ENCODE data around the gene GNAS.

The GNAS gene

DNA sequence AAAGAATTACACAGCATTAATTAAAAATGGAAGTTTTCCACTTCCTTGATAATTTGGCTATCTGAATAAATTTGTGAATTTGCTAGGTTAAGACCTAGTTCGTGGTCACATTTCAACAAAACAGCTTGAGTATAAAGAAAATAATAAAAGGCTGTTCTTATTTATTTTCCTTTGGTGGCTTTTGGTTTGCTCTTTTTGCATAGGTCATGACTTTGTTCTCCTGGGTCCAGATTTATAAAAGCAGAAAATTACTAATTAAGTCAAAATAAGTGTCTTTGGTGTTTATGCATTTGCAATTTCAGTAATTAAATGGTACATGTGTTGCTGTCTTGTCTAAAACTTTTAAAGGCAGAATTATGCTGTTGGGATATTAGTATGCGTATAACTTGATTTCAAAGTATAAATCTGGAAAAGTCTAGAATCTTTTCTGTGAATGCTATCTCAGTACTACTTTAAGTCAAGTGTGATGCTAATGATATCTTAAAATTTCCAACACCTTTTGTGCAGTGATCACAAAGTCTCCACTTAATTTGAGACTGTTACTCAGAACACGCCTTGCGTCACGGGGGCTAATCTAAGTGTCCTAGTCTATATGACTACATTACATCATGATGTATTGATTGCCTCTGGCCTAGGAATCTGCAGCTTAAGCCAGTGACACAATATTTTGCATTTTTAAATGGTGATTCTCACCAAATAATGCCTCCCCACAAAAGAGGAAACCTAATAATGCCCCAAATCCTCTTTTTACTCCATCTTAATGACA is 41.0 kb downstream of the GNAS start:
- Histone ChIP-seq H3K27ac (ENCODE audit: low read length) (peak overlapping the region; percentile 94), H3K4me3 (ENCODE audit: low read depth in 1 of 2, low read length in 2 of 2) (peak overlapping the region in 1 of 2 donors; percentile 71), H3K27me3 (ENCODE audit: low read depth, low read length) (no peaks in the 10 kb centered on the region), H3K4me1 (ENCODE audit: control insufficient read depth in 1 of 2, insufficient read depth in 2 of 2, low read length in 2 of 2) (peaks cover 18 to 58% of the 10 kb centered on the region in 2 donors), H3K36me3 (ENCODE audit: control insufficient read depth in 1 of 2, insufficient read depth in 2 of 2, low read length in 2 of 2) (no peaks in the 10 kb centered on the region), H3K9me3 (ENCODE audit: control insufficient read depth in 1 of 2, low read length in 2 of 2) (no peaks in the 10 kb centered on the region)

DNA sequence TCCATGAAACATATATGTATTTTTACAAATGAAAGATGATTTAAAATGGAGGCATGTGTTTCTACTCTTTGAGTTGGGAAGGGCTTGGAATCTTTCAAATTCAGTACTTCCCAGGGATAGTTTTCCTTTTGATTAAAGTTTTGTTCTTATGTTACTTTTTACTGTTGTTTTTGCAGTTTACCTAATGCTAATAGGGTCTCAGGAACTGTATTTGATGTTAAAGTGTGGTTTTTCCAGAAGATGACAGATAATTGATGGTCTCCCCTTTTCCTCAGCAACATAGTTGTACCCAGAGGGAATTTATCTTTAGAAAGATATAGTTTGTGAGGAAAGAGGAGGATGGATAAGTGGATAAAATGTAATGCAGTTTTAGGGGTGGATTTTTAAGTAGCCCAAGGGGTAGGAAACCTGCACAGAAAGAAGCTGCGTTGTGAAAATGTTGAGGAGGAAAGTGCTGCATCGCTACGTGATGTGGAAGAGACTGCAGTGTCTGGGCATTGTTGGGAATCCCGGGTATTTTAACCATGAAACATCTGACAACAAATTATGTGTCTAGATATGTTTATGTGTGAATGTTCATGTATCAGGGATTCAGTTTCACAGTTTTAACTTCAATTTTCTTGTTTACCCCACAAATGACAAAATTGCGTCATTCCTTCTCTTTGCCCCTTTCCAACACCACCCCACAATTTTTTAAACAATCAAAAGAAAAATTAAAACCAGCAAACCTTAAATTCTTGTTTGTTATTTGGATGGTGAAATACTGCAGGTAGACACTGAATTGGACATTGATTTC is 42.3 kb downstream of the GNAS start:
- Histone ChIP-seq H3K27me3 (ENCODE audit: low read depth, low read length) (no peaks in the 10 kb centered on the region), H3K9me3 (ENCODE audit: control insufficient read depth in 1 of 2, low read length in 2 of 2) (no peaks in the 10 kb centered on the region), H3K4me3 (ENCODE audit: low read depth in 1 of 2, low read length in 2 of 2) (peak overlapping the region; percentile 11 to 71), H3K36me3 (ENCODE audit: control insufficient read depth in 1 of 2, insufficient read depth in 2 of 2, low read length in 2 of 2) (peaks cover 5 to 11% of the 10 kb centered on the region in 2 donors), H3K4me1 (ENCODE audit: control insufficient read depth in 1 of 2, insufficient read depth in 2 of 2, low read length in 2 of 2) (peaks cover 18 to 70% of the 10 kb centered on the region in 2 donors), H3K27ac (ENCODE audit: low read length) (peak overlapping the region; percentile 94)

DNA sequence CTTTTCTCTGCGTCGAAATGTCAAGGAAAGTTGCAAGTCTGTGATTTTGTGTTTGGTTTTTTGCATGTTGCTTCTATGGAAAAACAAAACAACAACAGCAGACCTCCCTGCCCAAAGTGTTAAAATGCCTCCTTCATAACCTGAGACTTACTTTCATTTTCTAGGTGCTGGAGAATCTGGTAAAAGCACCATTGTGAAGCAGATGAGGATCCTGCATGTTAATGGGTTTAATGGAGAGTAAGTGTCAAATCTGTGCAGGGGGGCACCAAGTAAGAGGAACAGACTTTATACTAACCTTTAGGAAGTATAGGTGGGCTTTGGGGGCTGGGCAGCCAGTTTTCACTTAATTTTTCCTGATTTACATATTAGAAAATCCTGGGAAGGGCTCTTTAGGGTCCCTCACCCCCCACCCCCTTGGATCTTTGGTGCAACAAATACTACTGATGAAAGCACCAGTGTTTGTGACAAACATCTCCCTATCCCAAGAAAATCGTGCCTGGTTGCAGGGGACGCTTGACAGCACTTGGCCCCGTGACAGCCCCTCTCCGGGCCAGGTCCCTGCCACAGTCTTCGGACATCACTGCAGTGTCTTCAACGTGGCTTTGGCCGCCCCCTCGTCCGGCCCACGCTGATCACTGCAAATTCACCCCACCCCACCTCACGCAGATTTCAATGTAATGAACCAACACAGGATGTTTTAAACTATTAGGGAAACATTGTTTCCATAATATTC is 43.1 kb downstream of the GNAS start:
- Histone ChIP-seq H3K27me3 (ENCODE audit: low read depth, low read length) (no peaks in the 10 kb centered on the region), H3K36me3 (ENCODE audit: control insufficient read depth in 1 of 2, insufficient read depth in 2 of 2, low read length in 2 of 2) (peaks cover 9 to 12% of the 10 kb centered on the region in 2 donors), H3K4me3 (ENCODE audit: low read depth in 1 of 2, low read length in 2 of 2) (peak overlapping the region in 1 of 2 donors; percentile 11), H3K9me3 (ENCODE audit: control insufficient read depth in 1 of 2, low read length in 2 of 2) (no peaks in the 10 kb centered on the region), H3K4me1 (ENCODE audit: control insufficient read depth in 1 of 2, insufficient read depth in 2 of 2, low read length in 2 of 2) (peaks cover 18 to 77% of the 10 kb centered on the region in 2 donors), H3K27ac (ENCODE audit: low read length) (no peak overlapping the region)

DNA sequence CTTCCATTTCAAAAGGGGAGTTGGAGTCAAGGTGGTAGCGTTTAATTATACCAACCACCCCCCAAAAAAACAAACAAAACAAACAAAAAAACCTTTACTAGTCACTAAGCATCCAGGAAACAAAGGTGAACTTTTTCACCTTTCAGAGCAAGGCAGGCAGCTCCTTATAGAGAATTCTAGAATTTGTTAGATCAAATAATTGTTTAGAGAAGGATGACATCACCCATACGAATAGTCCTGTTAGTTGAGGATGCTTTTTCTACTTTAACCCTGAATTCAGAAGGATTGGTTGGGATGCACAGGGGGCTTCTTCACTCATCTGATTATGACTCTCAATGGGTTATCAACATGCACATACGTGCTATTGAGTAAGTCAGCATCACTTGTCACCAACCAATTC is 44.3 kb downstream of the GNAS start:
- Histone ChIP-seq H3K27me3 (ENCODE audit: low read depth, low read length) (no peaks in the 10 kb centered on the region), H3K4me1 (ENCODE audit: control insufficient read depth in 1 of 2, insufficient read depth in 2 of 2, low read length in 2 of 2) (peaks cover 18 to 78% of the 10 kb centered on the region in 2 donors), H3K9me3 (ENCODE audit: control insufficient read depth in 1 of 2, low read length in 2 of 2) (no peaks in the 10 kb centered on the region), H3K36me3 (ENCODE audit: control insufficient read depth in 1 of 2, insufficient read depth in 2 of 2, low read length in 2 of 2) (peaks cover 9 to 12% of the 10 kb centered on the region in 2 donors), H3K27ac (ENCODE audit: low read length) (no peak overlapping the region), H3K4me3 (ENCODE audit: low read depth in 1 of 2, low read length in 2 of 2) (no peak overlapping the region)

DNA sequence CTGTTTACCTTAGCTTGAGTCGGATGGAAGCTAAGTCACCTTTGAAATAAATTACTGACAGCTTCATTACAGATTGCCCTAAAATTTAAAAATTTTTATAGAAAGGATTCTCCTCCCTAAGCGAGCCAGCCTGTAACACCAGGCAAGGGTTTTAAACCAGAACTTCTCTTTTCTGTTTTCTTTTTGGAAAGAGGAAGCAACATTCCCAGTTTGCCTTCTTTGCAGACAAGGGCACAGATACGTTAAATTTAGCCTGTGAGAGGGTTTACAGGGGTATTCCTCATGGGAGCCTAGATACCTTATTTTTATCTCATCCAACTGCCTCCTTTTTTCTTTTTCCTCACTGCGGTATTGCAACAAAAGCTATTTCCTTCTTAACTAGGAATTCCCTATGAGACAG is 45.0 kb downstream of the GNAS start:
- H3K4me3 ChIP-seq (ENCODE audit: low read depth in 1 of 2, low read length in 2 of 2), result no peak overlapping the region
- peaks cover 9 to 12% of the 10 kb centered on the region in 2 donors for H3K36me3 ChIP-seq (ENCODE audit: control insufficient read depth in 1 of 2, insufficient read depth in 2 of 2, low read length in 2 of 2)
- H3K4me1 ChIP-seq (ENCODE audit: control insufficient read depth in 1 of 2, insufficient read depth in 2 of 2, low read length in 2 of 2), result peaks cover 18 to 84% of the 10 kb centered on the region in 2 donors
- H3K27me3 ChIP-seq (ENCODE audit: low read depth, low read length), result no peaks in the 10 kb centered on the region
- no peak overlapping the region for H3K27ac ChIP-seq (ENCODE audit: low read length)
- no peaks in the 10 kb centered on the region for H3K9me3 ChIP-seq (ENCODE audit: control insufficient read depth in 1 of 2, low read length in 2 of 2)

DNA sequence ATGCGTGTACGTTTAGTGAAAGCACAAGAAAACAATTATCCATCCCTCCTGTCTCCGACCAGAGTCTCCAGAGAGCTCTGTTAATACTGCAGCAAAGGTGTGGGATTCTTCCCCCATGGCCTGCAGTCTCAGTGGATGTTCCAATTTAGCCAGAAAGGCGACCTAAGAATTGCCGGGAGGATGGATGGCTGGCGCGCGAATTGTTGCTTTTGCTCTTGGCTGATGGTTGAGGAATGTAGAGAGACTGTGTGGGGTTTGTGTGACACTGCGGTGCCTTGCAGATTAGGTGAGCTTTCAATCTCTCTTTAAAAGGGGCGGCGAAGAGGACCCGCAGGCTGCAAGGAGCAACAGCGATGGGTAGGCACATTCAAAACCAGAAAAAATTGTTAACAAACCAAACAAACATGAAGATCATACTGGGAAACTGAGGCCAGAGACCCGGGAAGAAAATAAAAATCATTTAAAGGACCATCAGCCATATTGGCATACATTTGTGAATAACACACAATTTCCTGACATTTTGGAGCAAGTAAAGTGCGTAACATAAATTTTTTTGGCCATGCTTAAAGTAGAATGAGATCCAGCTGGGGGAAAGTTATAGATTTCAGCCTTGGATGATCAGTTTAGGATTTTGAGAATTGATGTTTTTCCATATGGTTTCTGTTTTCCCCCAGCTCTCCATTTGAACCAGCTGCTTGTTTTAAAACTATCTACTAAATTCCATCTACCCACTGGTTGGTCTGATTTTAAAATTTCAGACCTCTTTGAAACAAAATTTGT is 46.3 kb downstream of the GNAS start:
- Histone ChIP-seq H3K4me1 (ENCODE audit: control insufficient read depth in 1 of 2, insufficient read depth in 2 of 2, low read length in 2 of 2) (peaks cover 11 to 76% of the 10 kb centered on the region in 2 donors), H3K9me3 (ENCODE audit: control insufficient read depth in 1 of 2, low read length in 2 of 2) (no peaks in the 10 kb centered on the region), H3K27ac (ENCODE audit: low read length) (no peak overlapping the region), H3K4me3 (ENCODE audit: low read depth in 1 of 2, low read length in 2 of 2) (no peak overlapping the region), H3K36me3 (ENCODE audit: control insufficient read depth in 1 of 2, insufficient read depth in 2 of 2, low read length in 2 of 2) (peaks cover 12 to 21% of the 10 kb centered on the region in 2 donors), H3K27me3 (ENCODE audit: low read depth, low read length) (no peaks in the 10 kb centered on the region)

DNA sequence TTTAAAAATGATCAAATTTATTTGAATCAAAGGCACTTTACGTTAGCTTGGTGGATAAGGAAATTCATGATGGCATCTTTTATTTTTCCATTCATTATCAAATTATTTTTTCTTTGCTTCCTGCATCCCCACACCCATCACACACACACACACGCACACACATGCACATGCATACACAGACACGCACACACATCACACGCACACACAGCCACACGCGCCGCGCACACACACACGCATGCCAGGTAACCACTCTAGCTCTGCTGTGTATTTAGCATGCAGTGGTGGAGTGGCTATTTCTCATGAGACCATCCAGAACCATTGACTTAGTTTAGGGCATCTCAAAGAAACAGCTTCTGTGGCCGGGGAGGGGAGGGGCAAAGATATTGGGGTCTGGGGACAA is 47.0 kb downstream of the GNAS start:
- Histone ChIP-seq H3K36me3 (ENCODE audit: control insufficient read depth in 1 of 2, insufficient read depth in 2 of 2, low read length in 2 of 2) (peaks cover 15 to 24% of the 10 kb centered on the region in 2 donors), H3K9me3 (ENCODE audit: control insufficient read depth in 1 of 2, low read length in 2 of 2) (no peaks in the 10 kb centered on the region), H3K4me3 (ENCODE audit: low read depth in 1 of 2, low read length in 2 of 2) (no peak overlapping the region), H3K27me3 (ENCODE audit: low read depth, low read length) (no peaks in the 10 kb centered on the region), H3K4me1 (ENCODE audit: control insufficient read depth in 1 of 2, insufficient read depth in 2 of 2, low read length in 2 of 2) (peaks cover 4 to 72% of the 10 kb centered on the region in 2 donors), H3K27ac (ENCODE audit: low read length) (no peak overlapping the region)

DNA sequence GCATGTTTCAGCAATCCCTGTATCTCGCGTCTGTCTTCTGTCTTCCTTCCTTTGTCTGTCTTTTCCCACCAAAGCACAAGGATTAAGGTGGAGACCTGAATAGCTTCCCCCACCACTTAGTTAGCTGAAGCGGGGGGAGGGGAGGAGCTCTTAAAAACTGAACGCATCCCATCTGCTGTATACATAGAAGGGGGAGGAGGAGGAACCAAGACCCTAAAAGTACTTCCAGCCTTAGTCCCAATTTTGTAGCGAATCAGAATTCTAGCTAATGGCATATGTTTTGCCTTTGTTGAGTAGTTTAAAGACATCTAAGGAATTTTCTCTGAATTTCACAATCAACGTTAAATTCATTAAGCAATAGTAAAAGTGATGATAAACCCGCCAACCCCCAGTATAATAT is 47.9 kb downstream of the GNAS start:
- Histone ChIP-seq H3K27ac (ENCODE audit: low read length) (no peak overlapping the region), H3K4me3 (ENCODE audit: low read depth in 1 of 2, low read length in 2 of 2) (no peak overlapping the region), H3K4me1 (ENCODE audit: control insufficient read depth in 1 of 2, insufficient read depth in 2 of 2, low read length in 2 of 2) (peaks cover 0 to 64% of the 10 kb centered on the region in 2 donors), H3K9me3 (ENCODE audit: control insufficient read depth in 1 of 2, low read length in 2 of 2) (no peaks in the 10 kb centered on the region), H3K36me3 (ENCODE audit: control insufficient read depth in 1 of 2, insufficient read depth in 2 of 2, low read length in 2 of 2) (peaks cover 20 to 32% of the 10 kb centered on the region in 2 donors), H3K27me3 (ENCODE audit: low read depth, low read length) (no peaks in the 10 kb centered on the region)

DNA sequence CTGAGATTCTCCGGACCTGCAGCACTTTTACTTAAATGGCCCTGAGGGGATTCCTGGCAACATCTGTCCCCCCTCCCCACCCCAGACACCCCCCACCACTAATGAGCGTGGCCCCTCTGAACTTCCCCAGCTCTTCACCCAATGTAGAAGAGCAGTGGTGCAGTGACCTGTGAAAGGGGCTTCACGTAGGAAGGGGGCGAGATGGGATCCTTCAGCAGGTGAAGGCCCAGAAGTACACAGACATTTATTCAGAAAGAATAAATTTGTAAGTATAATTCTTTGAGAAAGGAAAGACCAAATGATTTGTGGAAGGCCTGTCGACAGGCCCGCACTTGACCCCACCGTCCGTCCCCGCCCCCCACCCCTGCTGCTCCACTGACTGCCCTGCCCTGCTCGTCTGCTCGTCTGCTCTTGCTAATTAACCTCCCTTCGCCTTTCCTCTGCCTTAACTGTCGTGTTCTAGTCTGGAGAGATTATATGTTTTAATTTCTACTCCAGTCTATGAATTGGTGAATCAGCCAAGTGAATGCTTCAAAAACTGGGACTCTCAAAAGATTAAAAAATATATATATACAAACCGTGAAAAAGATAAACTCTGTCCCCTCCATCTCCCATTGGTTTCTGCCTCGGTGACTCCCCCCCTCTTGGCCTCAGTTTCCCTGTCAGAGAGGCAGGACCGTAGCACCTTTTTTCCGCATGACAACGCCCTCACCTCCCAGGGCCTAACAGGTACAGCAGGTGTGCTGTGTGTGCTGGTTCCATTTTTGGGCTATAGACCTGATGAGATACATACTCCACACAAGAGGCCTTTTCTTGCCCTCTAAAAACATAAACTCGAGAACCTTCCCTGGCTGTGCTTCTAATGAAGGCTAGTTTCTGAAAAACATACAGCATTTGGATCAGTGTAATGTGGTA is 49.2 kb downstream of the GNAS start:
- Histone ChIP-seq H3K4me1 (ENCODE audit: control insufficient read depth in 1 of 2, insufficient read depth in 2 of 2, low read length in 2 of 2) (peaks cover under 1 to 64% of the 10 kb centered on the region in 2 donors), H3K4me3 (ENCODE audit: low read depth in 1 of 2, low read length in 2 of 2) (no peak overlapping the region), H3K9me3 (ENCODE audit: control insufficient read depth in 1 of 2, low read length in 2 of 2) (no peaks in the 10 kb centered on the region), H3K27me3 (ENCODE audit: low read depth, low read length) (no peaks in the 10 kb centered on the region), H3K36me3 (ENCODE audit: control insufficient read depth in 1 of 2, insufficient read depth in 2 of 2, low read length in 2 of 2) (peaks cover 29 to 41% of the 10 kb centered on the region in 2 donors), H3K27ac (ENCODE audit: low read length) (no peak overlapping the region)

DNA sequence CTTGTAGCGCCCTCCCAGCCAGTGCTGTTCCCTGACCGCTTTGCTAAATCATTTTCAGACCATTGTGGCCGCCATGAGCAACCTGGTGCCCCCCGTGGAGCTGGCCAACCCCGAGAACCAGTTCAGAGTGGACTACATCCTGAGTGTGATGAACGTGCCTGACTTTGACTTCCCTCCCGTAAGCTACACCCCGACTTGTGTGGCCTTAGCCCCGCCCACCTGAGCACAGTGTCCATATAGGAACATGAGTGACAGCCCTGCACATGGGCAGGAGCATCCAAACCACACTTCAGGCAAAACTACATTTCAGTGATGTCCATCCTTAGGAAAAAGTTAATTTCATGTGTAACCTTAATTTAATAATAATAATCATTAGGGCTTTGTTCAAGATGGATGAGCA is 51.1 kb downstream of the GNAS start:
- H3K9me3 ChIP-seq (ENCODE audit: control insufficient read depth in 1 of 2, low read length in 2 of 2), result no peaks in the 10 kb centered on the region
- H3K4me3 ChIP-seq (ENCODE audit: low read depth in 1 of 2, low read length in 2 of 2), result no peak overlapping the region
- peaks cover 13 to 63% of the 10 kb centered on the region in 2 donors for H3K4me1 ChIP-seq (ENCODE audit: control insufficient read depth in 1 of 2, insufficient read depth in 2 of 2, low read length in 2 of 2)
- no peak overlapping the region for H3K27ac ChIP-seq (ENCODE audit: low read length)
- peaks cover 33 to 46% of the 10 kb centered on the region in 2 donors for H3K36me3 ChIP-seq (ENCODE audit: control insufficient read depth in 1 of 2, insufficient read depth in 2 of 2, low read length in 2 of 2)
- no peaks in the 10 kb centered on the region for H3K27me3 ChIP-seq (ENCODE audit: low read depth, low read length)

Measured in muscle layer of duodenum (tissue), 2 donors.